ENCODE measurements around the gene RGS10.

The RGS10 gene

GRCh38 chr10:119542357-119542987, at the start of gene RGS10 (continued):
- no peak for TF ChIP-seq ZNF280C (tag by site-specific recombination; IDR thresholded peaks at IDR 0.05)
- TF ChIP-seq ZNF132 (tag by site-specific recombination; IDR thresholded peaks at IDR 0.05; ENCODE audit: borderline replicate concordance), result no peak
- TF ChIP-seq ZBTB11 (tag by site-specific recombination; conservative IDR thresholded peaks at IDR 0.05; ENCODE audit: low read depth), result peak; percentile 22; the same call in 1 of the 2 replicates
- no peak for TF ChIP-seq HOXC10 (CRISPR knock-in tag; IDR thresholded peaks at IDR 0.05)
- TF ChIP-seq ZNF302 (tag by site-specific recombination; IDR thresholded peaks at IDR 0.05; ENCODE audit: low read depth), result no peak
- TF ChIP-seq INSM2 (tag by site-specific recombination; IDR thresholded peaks at IDR 0.05), result no peak
- TF ChIP-seq KLF8 (tag by site-specific recombination; IDR thresholded peaks at IDR 0.05), result peak; percentile 93
- TF ChIP-seq ZNF785 (tag by site-specific recombination; IDR thresholded peaks at IDR 0.05), result no peak
- TF ChIP-seq ZBTB21 (tag by site-specific recombination; IDR thresholded peaks at IDR 0.05), result no peak
- TF ChIP-seq PRDM6 (tag by site-specific recombination; IDR thresholded peaks at IDR 0.05), result no peak
- no peak for TF ChIP-seq ZNF521 (tag by site-specific recombination; IDR thresholded peaks at IDR 0.05)
- TF ChIP-seq ZNF324 (tag by site-specific recombination; IDR thresholded peaks at IDR 0.05), result no peak
- TF ChIP-seq ZNF366 (tag by site-specific recombination; conservative IDR thresholded peaks at IDR 0.05), result 0 out of 2 replicates have a peak, but pooled peaks have one; percentile 44
- TF ChIP-seq ZNF175 (tag by site-specific recombination; IDR thresholded peaks at IDR 0.05), result no peak
- no peak for TF ChIP-seq ZNF518A (tag by site-specific recombination; conservative IDR thresholded peaks at IDR 0.05; ENCODE audit: low read depth)
- TF ChIP-seq ZBTB44 (tag by site-specific recombination; IDR thresholded peaks at IDR 0.05), result no peak
- peak; percentile 91 for TF ChIP-seq ZBTB8A (tag by site-specific recombination; IDR thresholded peaks at IDR 0.05)
- no peak for TF ChIP-seq ZNF146 (tag by site-specific recombination; IDR thresholded peaks at IDR 0.05)
- peak; percentile 18; the same call in 1 of the 2 replicates for TF ChIP-seq GLIS1 (tag by site-specific recombination; IDR thresholded peaks at IDR 0.05)
- no peak for TF ChIP-seq ZNF211 (tag by site-specific recombination; IDR thresholded peaks at IDR 0.05; ENCODE audit: low read depth)
- TF ChIP-seq ZNF223 (tag by site-specific recombination; IDR thresholded peaks at IDR 0.05), result no peak
- TF ChIP-seq ZNF544 (tag by site-specific recombination; IDR thresholded peaks at IDR 0.05), result no peak
- no peak for TF ChIP-seq ZNF580 (tag by site-specific recombination; IDR thresholded peaks at IDR 0.05)

Data from HEK293 (cell line).